HEK293T (cell line): ENCODE data around the gene KLHL22.

Experiments used
- BHLHE40 ChIP-seq: fragments of 450-650 bp; IDR thresholded peaks from 2 replicates; pipeline ENCODE4 v1.6.1; 2016; ENCODE audit warnings: mild to moderate bottlenecking, moderate library complexity, borderline replicate concordance
- FOXA1 ChIP-seq: fragments of 450-650 bp; IDR thresholded peaks from 2 replicates; pipeline ENCODE4 v1.6.1; 2016; ENCODE audit warnings: mild to moderate bottlenecking
- FOXK2 ChIP-seq: fragments of 450-650 bp; IDR thresholded peaks from 2 replicates; pipeline ENCODE4 v1.6.1; 2016; ENCODE audit warnings: mild to moderate bottlenecking
- FOXM1 ChIP-seq: fragments of 450-650 bp; IDR thresholded peaks from 2 replicates; pipeline ENCODE4 v1.6.1; 2017; ENCODE audit warnings: mild to moderate bottlenecking, borderline replicate concordance
- HDGF ChIP-seq: fragments of 450-650 bp; IDR thresholded peaks from 2 replicates; pipeline ENCODE4 v1.6.1; 2017; ENCODE audit warnings: antibody characterized with exemption, borderline replicate concordance
- NFRKB ChIP-seq: fragments of 450-650 bp; IDR thresholded peaks from 2 replicates; pipeline ENCODE4 v1.6.1; 2016; ENCODE audit warnings: mild to moderate bottlenecking, moderate library complexity
- SP1 ChIP-seq: fragments of 450-650 bp; IDR thresholded peaks from 2 replicates; pipeline ENCODE4 v1.6.1; 2017
- SUZ12 ChIP-seq: fragments of 450-650 bp; IDR thresholded peaks from 2 replicates; pipeline ENCODE4 v1.6.1; 2016; ENCODE audit warnings: mild to moderate bottlenecking
- ZNF384 ChIP-seq: fragments of 450-650 bp; IDR thresholded peaks from 2 replicates; pipeline ENCODE4 v1.6.1; 2016
- TF ChIP-seq, protein P1 (sequence below): fragments of 450-650 bp; IDR thresholded peaks from 2 replicates; pipeline ENCODE4 v1.6.1; 2016

DNA sequence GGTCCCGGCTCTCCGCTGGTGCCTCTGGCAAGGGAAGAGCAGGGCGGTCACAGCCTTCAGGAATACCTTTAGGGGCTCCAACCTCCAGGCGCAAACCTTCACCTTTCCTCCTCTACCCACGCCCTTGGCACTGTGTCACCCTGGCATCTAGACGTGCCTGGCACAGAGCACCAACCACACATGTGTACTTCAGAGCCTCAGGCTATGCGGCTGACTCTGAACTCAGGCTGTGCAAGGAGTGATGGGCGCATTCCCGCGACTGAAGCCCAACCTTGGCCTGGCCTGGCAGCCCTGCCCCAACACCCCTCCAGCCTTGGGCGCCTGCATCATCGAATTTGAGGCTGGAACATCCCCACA, 69.4 kb downstream of the KLHL22 start:
- no peak for TF ChIP-seq ZNF384
- TF ChIP-seq HDGF, result no peak
- TF ChIP-seq FOXK2, result no peak
- TF ChIP-seq FOXA1, result no peak
- no peak for TF ChIP-seq FOXM1
- TF ChIP-seq SP1, result no peak
- TF ChIP-seq BHLHE40, result no peak
- TF ChIP-seq, protein P1, sequence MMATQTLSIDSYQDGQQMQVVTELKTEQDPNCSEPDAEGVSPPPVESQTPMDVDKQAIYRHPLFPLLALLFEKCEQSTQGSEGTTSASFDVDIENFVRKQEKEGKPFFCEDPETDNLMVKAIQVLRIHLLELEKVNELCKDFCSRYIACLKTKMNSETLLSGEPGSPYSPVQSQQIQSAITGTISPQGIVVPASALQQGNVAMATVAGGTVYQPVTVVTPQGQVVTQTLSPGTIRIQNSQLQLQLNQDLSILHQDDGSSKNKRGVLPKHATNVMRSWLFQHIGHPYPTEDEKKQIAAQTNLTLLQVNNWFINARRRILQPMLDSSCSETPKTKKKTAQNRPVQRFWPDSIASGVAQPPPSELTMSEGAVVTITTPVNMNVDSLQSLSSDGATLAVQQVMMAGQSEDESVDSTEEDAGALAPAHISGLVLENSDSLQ, result no peak
- no peak for TF ChIP-seq SUZ12
- no peak for TF ChIP-seq NFRKB
